ENCODE measurements around the gene DNMT3A.

DNA sequence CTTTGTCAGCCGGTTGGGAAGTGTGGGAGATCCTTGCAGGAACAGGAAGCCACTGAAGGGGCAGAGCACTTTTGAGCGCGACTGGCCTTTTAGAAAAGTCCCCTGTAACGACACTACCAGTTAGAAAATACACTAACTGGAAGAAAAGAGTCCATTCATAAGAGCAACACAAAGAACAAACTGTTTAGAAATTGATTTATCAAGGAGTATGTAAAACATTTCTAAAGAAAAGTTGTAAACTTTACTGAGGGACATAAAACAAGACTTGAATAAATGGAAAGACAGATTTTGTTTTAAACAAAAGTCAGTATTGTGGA lies 143.6 kb downstream of the DNMT3A start:
- TF ChIP-seq POLR2A (IDR thresholded peaks at IDR 0.05; ENCODE audit: low read depth, low read length) (no peak), TAF1 (IDR thresholded peaks at IDR 0.05; ENCODE audit: low read depth, low read length) (no peak), POU2F2 (IDR thresholded peaks at IDR 0.05; ENCODE audit: low read depth, low read length) (no peak)

Measured in GM12891 (cell line).